LNCAP (cell line): ENCODE measurements around the gene ZNF783.

Experiments used
- TF ChIP-seq, protein P1 (sequence below): fragments of 450-650 bp; IDR thresholded peaks from 2 replicates; pipeline ENCODE4 v1.5.1; 2017; ENCODE audit warnings: mild to moderate bottlenecking

The ZNF783 gene

DNA sequence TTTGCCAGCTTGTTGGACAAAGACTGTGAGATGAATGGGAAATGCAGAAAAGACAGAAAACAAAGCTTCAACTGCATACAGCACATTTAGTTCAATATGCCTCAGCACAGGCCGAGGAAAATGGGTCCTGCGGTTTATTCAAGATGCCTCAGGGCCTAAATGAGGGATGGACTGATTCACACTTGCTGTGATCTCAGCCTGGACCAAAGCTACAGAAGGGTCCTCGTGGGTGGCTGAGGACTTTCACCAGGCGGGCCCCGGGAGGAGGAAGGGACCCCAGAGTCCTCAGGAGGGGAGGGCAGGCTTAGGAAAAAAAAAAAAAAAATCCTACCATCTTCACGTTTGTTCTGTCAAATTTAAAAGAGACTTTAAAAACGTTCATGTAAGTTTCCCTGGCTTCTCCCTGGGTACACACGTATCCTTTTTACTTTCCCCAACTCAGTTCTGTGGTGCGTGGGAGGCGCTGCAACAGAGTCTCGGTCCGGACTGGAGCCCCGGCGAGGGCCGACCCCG, 624 bp upstream of the ZNF783 start:
- TF ChIP-seq, protein P1, sequence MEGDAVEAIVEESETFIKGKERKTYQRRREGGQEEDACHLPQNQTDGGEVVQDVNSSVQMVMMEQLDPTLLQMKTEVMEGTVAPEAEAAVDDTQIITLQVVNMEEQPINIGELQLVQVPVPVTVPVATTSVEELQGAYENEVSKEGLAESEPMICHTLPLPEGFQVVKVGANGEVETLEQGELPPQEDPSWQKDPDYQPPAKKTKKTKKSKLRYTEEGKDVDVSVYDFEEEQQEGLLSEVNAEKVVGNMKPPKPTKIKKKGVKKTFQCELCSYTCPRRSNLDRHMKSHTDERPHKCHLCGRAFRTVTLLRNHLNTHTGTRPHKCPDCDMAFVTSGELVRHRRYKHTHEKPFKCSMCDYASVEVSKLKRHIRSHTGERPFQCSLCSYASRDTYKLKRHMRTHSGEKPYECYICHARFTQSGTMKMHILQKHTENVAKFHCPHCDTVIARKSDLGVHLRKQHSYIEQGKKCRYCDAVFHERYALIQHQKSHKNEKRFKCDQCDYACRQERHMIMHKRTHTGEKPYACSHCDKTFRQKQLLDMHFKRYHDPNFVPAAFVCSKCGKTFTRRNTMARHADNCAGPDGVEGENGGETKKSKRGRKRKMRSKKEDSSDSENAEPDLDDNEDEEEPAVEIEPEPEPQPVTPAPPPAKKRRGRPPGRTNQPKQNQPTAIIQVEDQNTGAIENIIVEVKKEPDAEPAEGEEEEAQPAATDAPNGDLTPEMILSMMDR = no peak

DNA sequence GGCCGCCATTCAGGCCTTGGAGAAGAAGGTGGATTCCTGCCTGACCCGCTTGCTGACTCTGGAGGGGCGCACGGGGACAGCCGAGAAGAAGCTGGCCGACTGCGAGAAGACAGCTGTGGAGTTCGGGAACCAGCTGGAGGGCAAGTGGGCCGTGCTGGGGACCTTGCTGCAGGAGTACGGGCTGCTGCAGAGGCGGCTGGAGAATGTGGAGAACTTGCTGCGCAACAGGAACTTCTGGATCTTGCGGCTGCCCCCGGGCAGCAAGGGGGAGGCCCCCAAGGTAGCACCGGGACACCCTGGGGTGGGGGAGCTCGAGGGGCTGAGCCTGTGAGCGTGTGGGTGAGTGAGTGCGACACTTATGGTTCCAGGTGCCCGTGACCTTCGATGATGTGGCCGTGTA, 4.5 kb downstream of the ZNF783 start:
- TF ChIP-seq, protein P1 = no peak

DNA sequence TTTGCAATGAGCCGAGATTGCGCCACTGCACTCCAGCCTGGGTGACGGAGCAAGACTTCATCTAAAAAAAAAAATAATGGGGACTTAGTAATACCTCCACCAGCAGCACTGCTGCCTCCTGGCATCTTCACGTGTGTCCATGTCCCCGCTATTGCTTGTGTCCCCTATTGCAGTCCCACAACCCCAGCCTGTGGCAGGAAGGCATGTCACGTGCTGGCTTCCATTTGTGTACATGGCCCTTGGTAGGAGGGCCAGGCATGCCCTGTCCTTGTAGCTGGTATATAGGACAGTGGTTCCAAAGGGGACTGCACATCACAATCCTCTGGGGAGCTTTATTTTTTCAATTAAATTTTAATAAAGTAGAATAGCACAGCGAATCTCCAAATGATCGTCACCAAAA, 5.7 kb downstream of the ZNF783 start:
- TF ChIP-seq, protein P1 = no peak

DNA sequence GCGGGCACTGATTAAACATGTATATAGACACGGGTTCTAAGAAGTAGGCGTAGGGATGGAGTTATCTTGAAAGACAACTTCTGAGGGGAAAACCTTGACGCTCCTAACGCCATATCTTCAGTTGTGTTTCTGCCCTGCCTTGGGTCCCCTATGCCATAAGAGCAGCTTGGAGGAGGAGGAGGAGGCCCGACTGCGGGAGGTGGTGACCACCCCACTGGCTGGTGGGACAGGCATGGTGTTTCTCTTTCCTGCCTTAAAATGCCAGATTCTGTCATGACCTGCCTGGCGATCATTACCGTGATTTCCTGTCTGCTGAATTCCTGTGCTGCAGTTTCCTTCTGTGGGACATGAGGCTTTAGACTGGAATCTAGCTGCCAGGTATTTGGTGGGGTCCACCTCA, 15.9 kb downstream of the ZNF783 start:
- TF ChIP-seq, protein P1 = no peak

DNA sequence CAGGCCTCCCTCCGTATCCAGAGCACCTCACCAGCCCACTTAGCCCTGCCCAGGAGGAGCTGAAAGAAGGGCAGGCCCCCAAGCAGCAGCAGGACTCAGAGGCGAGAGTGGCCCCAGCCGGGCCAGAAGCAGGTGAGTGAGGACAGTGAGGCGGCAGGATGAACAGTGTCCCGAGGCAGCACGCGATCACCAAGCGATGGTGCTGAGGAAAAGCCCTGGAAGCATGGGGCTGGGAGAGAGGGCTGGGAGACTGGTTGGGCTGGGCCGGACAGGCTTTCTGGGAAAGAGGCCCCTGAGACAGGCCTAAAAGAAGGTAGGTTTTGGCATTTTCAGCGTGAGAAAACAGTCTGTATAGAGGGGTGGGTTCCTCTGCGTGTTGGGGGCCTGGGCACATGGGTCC, 16.4 kb downstream of the ZNF783 start:
- TF ChIP-seq, protein P1 = no peak

DNA sequence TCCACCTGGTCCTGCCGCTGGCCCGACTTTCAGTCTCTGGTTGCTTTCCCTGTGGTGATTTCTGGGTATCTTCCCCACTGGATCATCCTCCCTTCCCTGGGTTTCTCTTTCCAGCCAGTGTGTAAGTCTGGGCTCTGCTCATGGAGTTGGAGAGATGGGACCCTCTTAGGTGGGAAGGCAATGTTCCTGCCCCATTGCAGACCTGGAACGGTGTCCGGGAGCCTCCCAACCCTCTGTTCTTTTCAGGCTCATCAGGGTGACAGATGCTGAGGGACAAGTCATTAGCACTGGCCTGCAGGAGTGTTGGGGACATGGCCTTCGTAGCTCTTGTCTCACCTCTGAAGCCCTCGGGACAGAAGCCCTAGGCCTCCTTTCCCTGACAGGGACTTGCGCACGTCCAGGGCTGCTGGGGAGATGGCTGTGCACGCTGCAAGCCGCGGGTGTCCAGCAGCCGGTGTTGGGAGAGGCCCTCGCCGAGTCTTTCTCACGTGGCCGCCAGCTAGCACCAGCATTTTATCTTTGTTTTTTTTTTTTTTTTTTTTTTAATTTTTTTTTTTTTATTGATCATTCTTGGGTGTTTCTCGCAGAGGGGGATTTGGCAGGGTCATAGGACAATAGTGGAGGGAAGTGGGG, 17.2 kb downstream of the ZNF783 start:
- TF ChIP-seq, protein P1 = no peak

DNA sequence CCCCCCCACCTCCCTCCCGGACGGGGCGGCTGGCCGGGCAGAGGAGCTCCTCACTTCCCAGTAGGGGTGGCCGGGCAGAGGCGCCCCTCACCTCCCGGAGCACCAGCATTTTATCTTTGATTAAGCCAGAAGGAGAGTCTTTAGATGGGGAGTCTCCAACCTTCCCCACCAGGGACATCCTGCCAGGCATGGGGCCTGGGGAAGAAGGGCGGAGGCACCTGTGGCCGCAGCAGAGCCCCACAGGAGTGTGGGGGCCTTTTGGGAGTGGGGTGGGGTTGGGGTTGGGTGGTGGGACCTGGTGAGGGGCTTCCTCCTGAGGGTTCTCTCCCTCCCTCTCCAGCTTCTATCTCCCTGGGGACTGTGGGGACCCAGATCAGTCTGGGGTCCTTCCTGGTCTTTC, 18.2 kb downstream of the ZNF783 start:
- TF ChIP-seq, protein P1 = no peak
